UCSD-AML1 (cell line): ENCODE results near the gene SLC25A23.
"Not testable (repeated sequence)": the region's sequence is repeated elsewhere in the genome, so short reads cannot be mapped to it uniquely, and the experiment has no call there.

Experiments used
- DNase-seq: peaks from one replicate; lab custom pipeline; 2025; ENCODE audit not compliant: unreplicated experiment; lab: John Stamatoyannopoulos, UW

SLC25A23 gene

DNA sequence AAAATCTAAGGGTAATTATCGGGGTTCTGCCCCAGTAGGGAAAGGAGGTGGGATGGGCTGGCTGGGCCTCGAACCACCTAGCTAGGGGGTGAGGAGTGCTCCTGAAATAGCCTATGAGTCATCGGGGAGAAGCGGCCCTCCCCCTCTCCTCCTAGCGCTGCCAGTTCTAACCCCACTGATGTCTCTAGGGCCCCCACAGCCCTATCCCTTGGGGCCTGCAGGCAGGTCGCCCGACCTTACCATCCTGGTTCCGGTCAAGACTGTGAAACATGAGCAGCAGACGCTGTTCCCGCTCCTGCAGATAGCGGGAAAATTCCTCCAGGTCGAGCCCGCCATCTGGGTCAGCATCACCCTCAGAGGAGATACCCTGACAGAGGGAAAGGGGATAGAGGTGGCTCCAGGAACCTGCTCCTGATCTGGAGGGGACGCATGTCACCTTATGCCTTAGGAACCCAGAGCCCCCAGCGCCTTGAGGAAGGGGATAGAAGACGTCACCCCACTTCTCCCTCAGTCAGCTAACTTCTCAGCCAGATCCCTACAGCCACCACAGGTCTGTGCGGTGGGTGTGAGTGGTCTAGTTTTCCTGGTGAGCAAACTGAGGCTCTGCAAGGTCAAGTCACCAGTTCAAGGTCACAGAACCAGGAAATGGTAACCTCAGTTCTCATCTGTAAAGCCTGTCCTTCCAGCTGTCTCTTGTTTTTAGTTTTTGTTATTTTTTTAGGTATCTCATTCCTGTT lies 1.5 kb downstream of the SLC25A23 start:
- no peak for DNase-seq

DNA sequence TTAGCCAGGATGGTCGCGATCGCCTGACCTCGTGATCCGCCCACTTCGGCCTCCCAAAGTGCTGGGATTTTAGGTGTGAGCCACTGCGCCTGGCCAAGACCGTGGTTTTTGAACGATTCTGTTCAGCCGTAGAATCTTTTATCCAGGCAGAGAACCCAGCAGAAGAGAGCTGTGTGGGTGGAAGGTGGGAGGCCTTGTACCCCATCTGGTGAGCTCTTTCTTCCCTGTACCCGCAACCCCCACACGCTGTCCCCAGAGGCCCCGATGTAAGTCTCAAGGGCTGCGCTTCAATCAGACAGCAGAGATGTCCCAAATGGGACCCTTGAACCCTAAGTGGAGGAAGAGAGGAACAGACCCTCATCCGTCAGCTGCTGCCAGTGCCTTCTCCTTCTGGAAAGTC lies 3.7 kb downstream of the SLC25A23 start:
- no peak for DNase-seq

DNA sequence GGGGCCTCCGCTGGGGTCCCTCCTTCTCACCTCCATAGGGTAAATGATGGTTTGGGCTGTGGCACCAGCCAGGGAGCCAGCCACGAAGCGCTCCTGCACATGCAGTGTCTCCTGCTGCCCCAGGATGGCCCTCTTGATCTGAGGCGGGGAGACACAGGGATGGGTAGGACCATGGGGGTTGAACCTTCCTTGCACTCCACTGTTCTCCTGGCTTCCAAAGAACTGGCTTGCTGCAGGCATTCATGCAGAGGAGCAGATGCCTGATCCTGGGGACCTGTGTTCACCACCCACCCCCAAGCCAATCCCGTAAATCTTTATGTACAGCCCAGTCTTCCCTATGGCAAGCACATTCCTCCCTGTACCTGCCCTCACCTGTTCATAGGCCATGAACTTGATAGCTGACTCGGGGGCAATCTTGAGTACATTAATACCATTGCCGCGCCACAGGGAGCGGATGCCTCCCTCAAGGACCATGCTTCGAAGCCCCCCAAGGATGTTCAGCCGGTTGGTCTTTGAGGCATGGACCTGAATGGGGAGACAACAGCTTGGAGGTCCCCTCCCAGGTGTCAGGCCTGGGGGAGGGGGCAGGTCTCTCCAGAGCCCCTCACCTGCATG lies 5.5 kb downstream of the SLC25A23 start:
- no peak for DNase-seq

DNA sequence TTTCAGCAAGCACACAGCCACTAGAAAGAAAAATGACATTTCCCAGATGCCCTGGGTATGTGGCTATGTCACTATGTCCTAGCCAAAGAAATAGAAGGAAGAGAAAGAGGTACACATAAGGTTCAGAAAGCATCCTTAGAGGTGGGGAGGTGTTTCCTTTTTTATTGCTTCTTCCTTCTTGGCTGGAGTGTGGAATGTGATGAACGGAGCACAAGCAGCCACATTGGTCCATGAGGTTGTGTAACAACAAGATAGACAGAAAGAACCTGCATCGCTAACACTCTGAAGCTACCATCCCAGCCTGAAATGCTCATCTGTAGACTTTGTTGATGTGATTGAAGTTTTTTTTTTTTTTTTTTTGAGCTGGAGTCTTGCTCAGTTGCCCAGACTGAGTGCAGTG lies 6.7 kb downstream of the SLC25A23 start:
- no peak for DNase-seq

DNA sequence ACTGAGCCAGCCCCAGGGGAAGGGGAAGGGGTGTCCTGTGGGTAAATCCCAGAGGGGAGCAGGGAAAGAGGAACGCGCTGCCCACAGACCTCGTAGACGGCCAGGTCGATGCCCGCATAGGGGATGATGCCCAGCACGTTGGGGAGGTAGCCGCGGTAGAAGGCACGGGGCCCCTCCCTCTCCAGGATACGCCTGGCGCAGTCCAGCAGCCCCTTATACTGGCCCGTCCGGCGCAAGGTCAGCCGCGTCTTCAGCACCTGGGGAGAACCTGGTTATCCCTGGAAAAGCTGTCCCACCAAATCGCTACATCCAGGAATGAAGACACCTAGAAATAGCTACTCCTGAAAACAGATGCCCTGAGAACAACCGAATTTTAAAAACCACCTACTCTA lies 7.4 kb downstream of the SLC25A23 start:
- no peak for DNase-seq

DNA sequence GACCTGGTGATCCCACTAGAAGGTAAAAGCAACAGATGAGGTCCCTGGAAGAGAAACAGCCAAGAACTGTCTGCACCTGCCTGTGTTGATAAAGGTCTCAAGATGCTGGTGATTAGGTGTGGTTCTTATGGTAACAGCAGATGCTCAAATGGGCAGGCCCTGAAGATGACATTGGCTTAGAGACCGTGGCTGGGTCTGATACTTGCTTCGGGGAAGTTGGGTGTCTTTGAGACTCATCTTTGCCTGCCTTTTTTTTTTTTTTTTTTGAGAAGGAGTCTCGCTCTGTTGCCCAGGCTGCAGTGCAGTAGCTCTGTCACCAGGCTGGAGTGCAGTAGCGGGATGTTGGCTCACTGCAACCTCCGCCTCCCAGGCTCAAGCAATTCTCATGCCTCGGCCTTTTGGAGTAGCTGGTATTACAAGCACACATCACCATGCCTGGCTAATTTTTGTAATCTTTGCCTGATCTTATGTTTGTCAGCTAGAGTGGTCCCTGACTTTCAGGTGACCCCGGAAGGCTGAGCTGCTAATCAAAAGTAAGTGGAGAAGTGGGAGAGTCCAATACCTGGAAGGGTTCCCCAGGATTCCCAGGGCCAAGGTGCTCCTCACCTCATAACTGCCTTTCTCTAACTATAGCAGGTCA lies 7.9 kb downstream of the SLC25A23 start:
- DNase-seq = no peak

DNA sequence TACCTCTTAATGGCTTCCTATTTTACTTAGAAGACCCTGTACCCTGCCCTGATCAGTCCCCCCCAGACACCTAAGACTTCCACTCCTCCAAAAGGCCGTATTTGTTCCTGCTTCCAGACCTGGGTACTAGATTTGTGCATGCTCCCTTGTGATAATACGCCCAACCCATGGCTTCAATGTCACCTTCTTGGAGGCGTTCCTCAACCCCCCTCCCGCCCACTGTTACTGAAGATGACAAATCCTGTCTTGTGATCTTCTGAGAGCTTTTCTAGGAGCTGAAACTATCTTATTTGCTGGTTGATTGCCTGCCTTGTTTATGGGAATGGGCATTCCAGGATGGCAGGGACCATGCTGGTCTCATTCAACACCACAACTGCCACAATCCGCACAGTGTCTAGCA lies 9.4 kb downstream of the SLC25A23 start:
- no peak for DNase-seq

DNA sequence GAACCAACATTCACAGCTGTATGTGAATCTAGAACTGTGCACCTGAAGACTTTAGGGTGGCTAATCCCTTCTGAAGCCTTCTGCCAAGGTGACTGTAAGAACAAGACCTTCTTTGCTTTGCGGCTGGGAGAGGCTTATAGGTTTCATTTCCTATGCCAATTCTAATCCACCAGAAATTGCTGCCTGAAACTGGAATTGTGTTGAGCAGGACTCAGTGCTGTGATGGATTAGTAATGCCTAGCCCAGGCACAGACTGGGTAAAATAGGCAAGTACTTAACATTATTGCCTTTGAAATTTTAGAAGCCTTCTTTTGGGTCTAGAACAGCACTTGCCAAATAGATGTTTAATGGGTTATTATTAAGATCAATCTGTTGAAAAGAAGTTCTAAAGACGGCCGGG lies 11.5 kb downstream of the SLC25A23 start:
- no peak for DNase-seq

DNA sequence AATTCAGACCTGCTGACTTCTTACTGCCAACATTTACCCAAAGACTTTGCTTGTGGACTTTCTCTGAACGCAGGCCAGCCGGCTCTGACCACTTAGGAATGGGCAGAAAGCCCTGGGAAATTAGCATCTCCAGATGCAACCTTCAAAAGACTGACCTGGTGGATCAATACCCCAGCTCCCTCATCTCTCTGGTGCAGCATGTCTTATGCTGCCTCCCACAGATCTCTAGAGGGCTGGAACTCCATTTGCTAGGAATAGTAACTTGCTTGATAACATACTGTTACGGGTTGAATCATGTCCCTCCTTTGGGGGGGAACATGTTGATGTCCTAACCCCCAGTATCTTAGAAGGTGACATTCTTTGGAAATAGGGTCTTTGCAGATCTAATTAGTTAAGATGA lies 13.1 kb downstream of the SLC25A23 start:
- DNase-seq = no peak

DNA sequence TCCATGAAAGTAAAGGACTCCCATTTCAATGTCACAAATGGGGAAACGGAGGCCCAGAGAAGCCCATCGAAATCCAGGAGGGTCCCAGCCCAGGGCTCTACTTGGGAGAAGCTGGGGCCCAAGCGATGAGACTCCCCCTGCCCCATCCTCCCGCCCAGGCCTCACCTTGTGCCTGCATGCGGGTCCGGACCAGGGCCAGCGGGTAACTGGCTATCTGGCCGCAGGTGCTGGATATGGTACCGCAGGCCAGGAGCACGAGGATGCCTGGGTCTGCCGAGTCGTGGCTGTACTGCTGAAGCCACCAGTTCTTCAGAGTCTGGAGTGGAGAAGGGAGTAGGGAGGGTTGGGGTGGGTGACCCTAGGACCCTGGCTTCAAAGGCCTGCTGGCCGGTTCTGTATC lies 15.6 kb downstream of the SLC25A23 start:
- no peak for DNase-seq

DNA sequence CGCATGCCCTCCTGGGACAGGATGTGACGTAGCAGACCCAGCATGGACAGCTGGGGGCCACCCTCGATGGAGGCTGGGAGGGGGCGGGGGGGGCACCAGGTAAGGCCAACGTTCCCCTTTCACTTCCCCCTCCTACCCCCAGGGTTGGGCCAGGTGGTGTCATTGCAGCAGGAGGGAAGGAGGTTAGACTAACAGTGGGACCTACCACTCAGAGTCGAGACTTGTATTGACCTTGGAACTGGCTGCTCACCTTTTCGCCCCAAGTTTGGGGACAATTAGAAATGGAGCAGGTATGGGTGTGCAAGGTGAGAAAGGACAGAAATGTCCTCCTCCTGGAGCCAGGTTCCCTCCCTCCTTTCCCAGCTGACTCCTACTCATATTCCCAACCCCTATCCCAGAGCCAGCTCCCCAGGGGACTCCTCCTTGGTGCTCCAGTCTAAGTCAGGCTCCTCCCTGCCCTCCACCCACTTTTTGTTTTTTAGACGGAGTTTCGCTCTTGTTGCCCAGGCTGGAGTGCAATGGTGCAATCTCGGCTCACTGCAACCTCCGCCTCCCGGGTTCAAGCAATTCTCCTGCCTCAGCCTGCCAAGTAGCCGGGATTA lies 17.4 kb downstream of the SLC25A23 start:
- DNase-seq = no peak

DNA sequence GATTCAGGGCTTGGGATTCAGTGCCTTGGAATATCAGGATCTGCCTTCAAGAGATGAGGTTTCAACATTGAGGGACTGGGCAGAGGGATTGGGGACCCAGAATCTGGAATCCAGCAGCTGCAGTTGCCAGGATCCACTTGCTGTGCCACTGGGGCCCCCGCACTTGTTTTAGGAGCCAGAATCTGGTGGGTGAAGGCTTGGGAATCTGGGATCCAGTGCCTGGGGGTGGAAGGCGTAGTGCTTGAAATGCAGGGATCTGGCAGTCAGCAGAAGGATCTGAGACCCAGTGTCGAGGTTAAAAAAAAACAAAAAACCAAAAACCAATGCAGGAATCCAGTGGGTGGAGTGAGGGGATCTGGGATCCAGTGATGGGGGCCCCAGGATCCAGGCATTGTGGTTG lies 18.7 kb downstream of the SLC25A23 start:
- DNase-seq = no peak

DNA sequence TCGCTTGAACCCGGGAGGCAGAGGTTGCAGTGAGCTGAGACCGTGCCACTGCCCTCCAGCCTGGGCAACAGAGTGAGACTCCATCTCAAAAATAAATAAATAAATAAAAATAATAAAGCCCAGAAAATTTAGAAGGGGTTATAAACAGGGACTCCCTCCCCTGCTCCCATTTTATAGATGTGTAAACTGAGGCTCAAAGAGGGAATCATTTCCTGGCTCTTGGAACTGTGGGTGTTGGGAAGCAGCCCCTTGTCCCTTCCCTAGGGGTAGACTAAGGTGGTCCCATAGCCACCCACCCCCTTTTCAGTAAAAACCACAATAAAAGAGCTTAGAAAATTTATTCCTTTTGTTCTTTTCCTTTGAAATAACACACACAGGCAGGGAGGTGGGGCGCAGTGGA lies 19.8 kb downstream of the SLC25A23 start:
- no peak for DNase-seq

DNA sequence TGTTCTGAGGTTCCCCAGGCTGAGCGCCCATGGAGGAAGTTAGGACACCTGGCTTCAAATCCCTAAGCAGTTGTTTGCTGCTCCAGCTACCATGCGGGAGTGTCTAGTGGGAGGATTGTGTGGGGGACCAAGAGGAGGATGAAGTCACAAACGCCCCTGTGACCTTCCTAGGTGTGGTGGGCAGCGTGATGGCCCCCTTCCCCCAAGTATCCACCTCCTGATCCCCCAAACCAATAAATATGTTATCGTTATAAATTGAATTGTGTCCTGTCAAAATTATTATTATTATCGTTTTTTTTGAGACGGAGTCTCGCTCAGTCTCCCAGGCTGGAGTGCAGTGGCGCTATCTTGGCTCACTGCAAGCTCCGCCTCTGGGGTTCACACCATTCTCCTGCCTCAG lies 25.9 kb downstream of the SLC25A23 start, which contains the start of gene SLC25A41:
SLC25A41 (minus strand) TSS at position 101 of the 400 bp plus-strand sequence; CDS start at position 31, 70 bp downstream.
- DNase-seq = no peak

DNA sequence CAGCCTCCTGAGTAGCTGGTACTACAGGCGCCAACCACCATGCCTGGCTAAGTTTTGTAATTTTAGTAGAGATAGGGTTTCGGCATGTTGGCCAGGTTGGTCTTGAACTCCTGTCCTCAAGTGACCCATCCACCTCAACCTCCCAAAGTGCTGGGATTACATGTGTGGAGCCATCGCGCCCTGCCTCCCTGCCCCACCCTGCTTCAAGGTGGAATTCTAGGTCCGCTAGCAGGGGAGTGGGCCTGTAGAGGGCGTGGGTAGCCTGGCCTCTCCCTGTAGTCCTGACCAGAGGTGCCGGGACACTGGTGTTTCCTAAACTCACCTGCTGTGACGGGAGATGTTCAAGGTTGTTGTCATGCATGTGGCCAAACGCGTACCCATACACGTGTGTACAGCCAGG lies 26.4 kb downstream of the SLC25A23 start:
- no peak for DNase-seq

DNA sequence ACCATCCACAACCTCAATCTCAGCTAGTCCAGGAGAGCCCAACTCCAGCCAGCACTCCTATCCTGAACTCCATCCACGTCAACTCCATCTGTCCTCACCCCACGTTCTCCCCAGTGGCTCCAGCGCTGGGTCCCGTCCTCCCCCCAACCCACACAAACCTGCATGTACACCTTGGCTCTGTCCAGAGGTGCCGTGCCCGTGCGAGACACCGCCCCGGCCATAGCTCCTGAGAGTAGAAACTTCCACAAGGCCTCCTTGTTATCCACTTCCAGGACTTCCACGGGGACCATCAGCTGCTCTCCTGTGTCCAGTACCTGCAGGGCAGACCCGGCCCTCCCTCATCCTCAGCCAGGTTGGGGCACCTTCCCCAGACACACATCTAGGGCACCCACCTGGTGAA lies 27.7 kb downstream of the SLC25A23 start:
- no peak for DNase-seq

DNA sequence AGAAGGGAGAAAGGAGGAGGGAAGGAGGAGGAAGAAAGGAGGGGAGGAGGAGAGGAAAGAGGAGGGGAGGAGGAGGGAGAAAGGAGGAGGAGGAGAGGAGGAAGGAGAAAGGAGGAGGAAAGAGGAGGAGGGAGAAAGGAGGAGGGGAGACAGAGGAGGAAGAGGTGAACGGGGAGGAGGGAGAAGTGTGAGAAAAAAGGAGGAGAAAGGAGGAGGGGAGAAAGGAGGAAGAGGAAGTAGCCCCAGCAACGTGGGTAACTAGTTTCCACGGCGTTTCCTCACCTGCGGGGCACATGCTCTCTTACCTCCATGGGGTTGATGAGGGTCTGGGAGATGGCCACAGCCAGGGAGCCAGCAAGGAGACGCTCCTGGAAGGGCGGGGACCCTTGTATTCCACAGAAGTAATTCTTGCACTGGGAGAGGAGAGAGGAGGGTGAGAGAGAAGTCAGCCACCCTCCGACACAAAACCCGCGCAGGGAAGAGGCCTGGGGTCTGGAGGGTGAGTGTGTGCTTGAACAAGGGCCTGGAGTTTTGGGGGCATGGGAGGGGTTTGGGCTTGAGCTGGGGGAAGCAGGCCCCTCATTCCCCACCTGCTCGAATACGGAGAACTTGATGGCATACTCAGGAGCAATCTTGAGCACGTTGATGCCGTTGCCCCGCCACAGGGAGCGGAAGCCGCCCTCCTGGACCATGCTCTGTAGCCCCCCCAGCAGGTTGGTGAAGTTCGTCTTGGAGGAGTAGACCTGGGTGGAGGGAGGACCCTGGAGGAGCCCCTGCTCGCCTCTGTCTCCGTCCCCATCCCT lies 30.0 kb downstream of the SLC25A23 start:
- DNase-seq = no peak

DNA sequence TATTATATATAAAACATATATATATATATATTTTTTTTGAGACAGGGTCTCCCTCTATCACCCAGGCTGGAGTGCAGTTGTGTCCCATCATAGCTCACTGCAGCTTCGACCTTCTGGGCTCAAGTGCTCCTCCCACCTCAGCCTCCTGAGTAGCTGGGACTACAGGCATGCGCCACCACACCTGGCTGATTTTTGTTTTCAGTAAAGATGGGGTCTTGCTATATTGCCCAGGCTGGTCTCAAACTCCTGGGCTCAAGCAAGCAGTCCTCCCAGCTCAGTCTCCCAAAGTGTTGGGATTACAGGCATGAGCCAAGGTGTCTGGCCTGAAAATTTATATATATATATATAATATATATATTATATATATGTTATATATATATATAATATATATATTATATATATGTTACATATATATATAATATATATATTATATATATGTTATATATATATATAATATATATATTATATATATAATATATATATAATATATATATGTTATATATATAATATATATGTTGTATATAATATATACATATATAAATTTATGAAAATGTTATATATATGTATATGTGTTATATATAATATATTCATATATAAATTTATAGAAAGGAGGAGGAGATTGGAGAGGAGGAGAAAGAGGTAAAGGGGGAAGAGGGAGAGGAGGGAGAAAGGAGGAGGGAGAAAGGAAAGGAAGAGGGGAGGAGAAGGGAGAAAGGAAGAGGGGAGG lies 30.7 kb downstream of the SLC25A23 start:
- DNase-seq = not testable (repeated sequence)

DNA sequence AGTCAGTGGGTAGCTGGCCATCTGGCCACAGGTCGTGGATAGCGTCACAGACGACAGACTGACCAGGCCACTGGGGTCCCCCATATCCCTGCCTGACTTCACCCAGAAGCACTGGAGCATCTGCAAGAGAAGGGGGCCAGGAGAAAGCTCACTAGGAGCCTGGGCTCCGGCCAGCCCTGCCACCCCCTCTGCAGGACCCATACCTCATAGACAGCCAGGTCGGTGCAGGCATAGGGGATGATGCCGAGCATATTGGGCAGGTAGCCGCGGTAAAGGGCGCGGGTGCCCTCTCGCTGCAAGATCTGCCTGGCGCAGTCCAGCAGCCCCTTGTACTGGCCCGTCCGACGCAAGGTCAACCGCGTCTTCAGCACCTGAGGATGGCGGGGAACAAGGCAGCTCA lies 32.5 kb downstream of the SLC25A23 start:
- no peak for DNase-seq
